ENCODE measurements around the gene ST6GAL1.
"Not testable (repeated sequence)": the region's sequence is repeated elsewhere in the genome, so short reads cannot be mapped to it uniquely, and the experiment has no call there.

ST6GAL1 gene

DNA sequence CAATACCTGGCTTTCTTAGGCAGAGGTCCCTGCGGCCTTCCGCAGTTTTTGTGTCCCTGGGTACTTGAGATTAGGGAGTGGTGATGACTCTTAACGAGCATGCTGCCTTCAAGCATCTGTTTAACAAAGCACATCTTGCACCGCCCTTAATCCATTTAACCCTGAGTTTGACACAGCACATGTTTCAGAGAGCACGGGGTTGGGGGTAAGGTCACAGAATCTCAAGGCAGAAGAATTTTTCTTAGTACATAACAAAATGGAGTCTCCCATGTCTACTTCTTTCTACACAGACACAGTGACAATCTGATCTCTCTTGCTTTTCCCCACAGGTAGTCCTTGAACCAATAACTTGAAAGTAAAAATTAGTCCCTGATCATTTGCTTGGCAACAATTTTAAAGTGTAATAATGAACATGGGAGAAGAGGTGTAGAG, 42.8 kb upstream of the ST6GAL1 start:
- H3K4me3 ChIP-seq (ENCODE audit: control insufficient read depth in 1 of 7, extremely low read depth in 1 of 7, insufficient read depth in 4 of 7, low read depth in 2 of 7, low read length in 6 of 7); H3K9me3 ChIP-seq (ENCODE audit: control extremely low read depth in 1 of 5, control insufficient read depth in 4 of 5, insufficient read depth in 2 of 5, low read depth in 1 of 5, low read length in 4 of 5); POLR2A ChIA-PET; H3K27me3 ChIP-seq (replicated peaks in 2 of 5; ENCODE audit: control insufficient read depth in 4 of 5, insufficient read depth in 5 of 5, low read length in 4 of 5); DNase-seq; H3K27ac ChIP-seq (ENCODE audit: insufficient read depth in 1 of 2, low read depth in 1 of 2, low read length in 2 of 2, poor library complexity in 1 of 2, severe bottlenecking in 2 of 2); H3K36me3 ChIP-seq (ENCODE audit: control insufficient read depth in 4 of 4, insufficient read depth in 4 of 4, low read length in 3 of 4): not testable (repeated sequence)
- CTCF ChIA-PET: interaction anchor here (2.1 kb wide), 1 partner anchor 38 kb away, joined by 5 read pairs; no protein-coding TSS in a partner anchor
- H3K4me1 ChIP-seq (ENCODE audit: control extremely low read depth in 1 of 4, control insufficient read depth in 4 of 4, insufficient read depth in 4 of 4, low read length in 3 of 4): peaks cover 12 to 34% (median 18%) of the 10 kb centered on the region in 4 experiments
- no CpG with 5 or more reads among the region's 5 CpGs for WGBS (ENCODE audit: insufficient coverage)

DNA sequence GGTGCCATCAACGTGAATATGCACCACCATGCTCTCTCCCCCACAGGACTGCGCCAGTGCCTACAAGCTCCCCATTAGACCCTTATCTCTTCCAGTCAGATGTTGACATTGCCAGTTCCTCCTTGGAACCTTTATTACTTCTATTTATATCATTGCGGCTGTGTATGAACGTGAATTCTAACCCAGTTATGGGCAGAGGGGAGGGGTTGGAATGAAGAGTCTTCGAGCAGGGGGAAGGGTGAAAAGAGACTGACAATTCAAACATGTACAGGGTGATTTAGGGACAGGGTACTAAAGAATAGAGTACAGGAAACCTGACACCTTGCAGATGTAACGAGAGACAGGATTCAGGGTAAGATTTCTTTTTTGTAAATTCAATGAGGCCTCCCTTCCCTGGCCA, 41.8 kb upstream of the ST6GAL1 start:
- peak; percentile 68 to 96 (median 91) for DNase-seq
- H3K9me3 ChIP-seq (ENCODE audit: control extremely low read depth in 1 of 5, control insufficient read depth in 4 of 5, insufficient read depth in 2 of 5, low read depth in 1 of 5, low read length in 4 of 5): no peaks in the 10 kb centered on the region
- peaks cover 12 to 29% (median 16%) of the 10 kb centered on the region in 4 experiments for H3K4me1 ChIP-seq (ENCODE audit: control extremely low read depth in 1 of 4, control insufficient read depth in 4 of 4, insufficient read depth in 4 of 4, low read length in 3 of 4)
- H3K4me3 ChIP-seq (ENCODE audit: control insufficient read depth in 1 of 7, extremely low read depth in 1 of 7, insufficient read depth in 4 of 7, low read depth in 2 of 7, low read length in 6 of 7): peak overlapping the region in 4 of 7 experiments; percentile 16 to 61 (median 40)
- H3K36me3 ChIP-seq (ENCODE audit: control insufficient read depth in 4 of 4, insufficient read depth in 4 of 4, low read length in 3 of 4): no peaks in the 10 kb centered on the region
- POLR2A ChIA-PET: no interaction called here
- peak overlapping the region in 1 of 2 experiments; percentile 69 for H3K27ac ChIP-seq (ENCODE audit: insufficient read depth in 1 of 2, low read depth in 1 of 2, low read length in 2 of 2, poor library complexity in 1 of 2, severe bottlenecking in 2 of 2)
- CTCF ChIA-PET: interaction anchor here (0.6 to 2.1 kb wide), 3 partner anchors 12 to 39 kb away, joined by 3 to 5 read pairs (median 3); no protein-coding TSS in a partner anchor
- WGBS (ENCODE audit: insufficient coverage): 0% methylated on average over 3 of the region's 6 CpGs
- H3K27me3 ChIP-seq (replicated peaks in 2 of 5; ENCODE audit: control insufficient read depth in 4 of 5, insufficient read depth in 5 of 5, low read length in 4 of 5): no peaks in the 10 kb centered on the region

DNA sequence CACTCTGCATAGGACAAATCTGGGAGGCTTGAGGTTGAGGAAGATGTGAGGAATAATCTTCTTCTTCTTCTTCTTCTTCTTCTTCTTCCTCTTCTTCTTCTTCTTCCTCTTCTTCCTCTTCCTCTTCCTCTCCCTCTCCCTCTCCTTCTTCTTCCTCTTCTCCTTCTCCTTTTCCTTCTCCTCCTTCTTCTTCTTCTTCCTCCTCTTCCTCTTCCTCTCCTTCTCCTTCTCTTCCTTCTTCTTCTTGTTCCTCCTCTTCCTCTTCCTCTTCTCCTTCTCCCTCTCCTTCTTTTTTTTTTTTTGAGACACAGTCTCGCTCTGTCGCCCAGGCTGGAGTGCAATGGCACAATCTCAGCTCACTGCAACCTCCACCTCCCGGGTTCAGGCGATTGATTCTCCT, 40.6 kb upstream of the ST6GAL1 start:
- H3K27ac ChIP-seq (ENCODE audit: insufficient read depth in 1 of 2, low read depth in 1 of 2, low read length in 2 of 2, poor library complexity in 1 of 2, severe bottlenecking in 2 of 2); POLR2A ChIA-PET; CTCF ChIA-PET; H3K36me3 ChIP-seq (ENCODE audit: control insufficient read depth in 4 of 4, insufficient read depth in 4 of 4, low read length in 3 of 4); H3K27me3 ChIP-seq (replicated peaks in 2 of 5; ENCODE audit: control insufficient read depth in 4 of 5, insufficient read depth in 5 of 5, low read length in 4 of 5); H3K9me3 ChIP-seq (ENCODE audit: control extremely low read depth in 1 of 5, control insufficient read depth in 4 of 5, insufficient read depth in 2 of 5, low read depth in 1 of 5, low read length in 4 of 5); DNase-seq; H3K4me3 ChIP-seq (ENCODE audit: control insufficient read depth in 1 of 7, extremely low read depth in 1 of 7, insufficient read depth in 4 of 7, low read depth in 2 of 7, low read length in 6 of 7): not testable (repeated sequence)
- peaks cover 12 to 28% (median 16%) of the 10 kb centered on the region in 4 experiments for H3K4me1 ChIP-seq (ENCODE audit: control extremely low read depth in 1 of 4, control insufficient read depth in 4 of 4, insufficient read depth in 4 of 4, low read length in 3 of 4)
- WGBS (ENCODE audit: insufficient coverage): no CpG with 5 or more reads among the region's 4 CpGs

DNA sequence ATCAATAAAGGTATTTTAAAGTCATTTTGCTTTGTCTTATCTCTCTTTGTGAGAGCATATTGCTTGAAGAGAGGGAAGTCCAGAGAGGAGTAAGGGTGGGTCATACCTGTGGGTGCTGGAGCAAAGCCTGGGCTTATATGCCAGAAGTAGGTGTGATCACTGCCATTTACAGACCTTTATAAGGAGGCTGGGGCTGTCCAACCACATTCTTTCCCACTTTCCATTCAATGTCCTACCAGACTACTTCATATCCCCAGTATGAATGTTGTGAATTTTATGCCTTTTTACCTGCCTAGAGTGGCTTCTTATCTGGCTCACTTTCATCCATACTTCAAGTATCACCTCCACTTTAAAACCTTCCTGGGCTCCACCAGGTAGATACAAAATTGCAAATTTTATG, 39.4 kb upstream of the ST6GAL1 start:
- CTCF ChIA-PET: no interaction called here
- peaks cover 12 to 28% (median 16%) of the 10 kb centered on the region in 4 experiments for H3K4me1 ChIP-seq (ENCODE audit: control extremely low read depth in 1 of 4, control insufficient read depth in 4 of 4, insufficient read depth in 4 of 4, low read length in 3 of 4)
- H3K4me3 ChIP-seq (ENCODE audit: control insufficient read depth in 1 of 7, extremely low read depth in 1 of 7, insufficient read depth in 4 of 7, low read depth in 2 of 7, low read length in 6 of 7): no peak overlapping the region
- no peaks in the 10 kb centered on the region for H3K36me3 ChIP-seq (ENCODE audit: control insufficient read depth in 4 of 4, insufficient read depth in 4 of 4, low read length in 3 of 4)
- H3K27ac ChIP-seq (ENCODE audit: insufficient read depth in 1 of 2, low read depth in 1 of 2, low read length in 2 of 2, poor library complexity in 1 of 2, severe bottlenecking in 2 of 2): no peak overlapping the region
- POLR2A ChIA-PET: no interaction called here
- no peaks in the 10 kb centered on the region for H3K27me3 ChIP-seq (replicated peaks in 2 of 5; ENCODE audit: control insufficient read depth in 4 of 5, insufficient read depth in 5 of 5, low read length in 4 of 5)
- no peak for DNase-seq
- peaks cover 0 to 6% (median 0%) of the 10 kb centered on the region in 5 experiments for H3K9me3 ChIP-seq (ENCODE audit: control extremely low read depth in 1 of 5, control insufficient read depth in 4 of 5, insufficient read depth in 2 of 5, low read depth in 1 of 5, low read length in 4 of 5)

DNA sequence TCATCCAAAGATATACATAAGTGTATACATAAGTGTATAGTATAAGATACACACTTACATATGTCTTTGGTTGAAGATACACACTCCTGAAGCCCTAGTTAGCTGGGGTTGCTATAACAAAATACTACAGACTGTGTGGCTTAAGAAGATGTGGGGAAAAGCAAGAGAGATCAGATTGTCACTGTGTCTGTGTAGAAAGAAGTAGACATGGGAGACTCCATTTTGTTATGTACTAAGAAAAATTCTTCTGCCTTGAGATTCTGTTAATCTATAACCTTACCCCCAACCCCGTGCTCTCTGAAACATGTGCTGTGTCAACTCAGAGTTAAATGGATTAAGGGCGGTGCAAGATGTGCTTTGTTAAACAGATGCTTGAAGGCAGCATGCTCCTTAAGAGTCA, 37.3 kb upstream of the ST6GAL1 start:
- H3K9me3 ChIP-seq (ENCODE audit: control extremely low read depth in 1 of 5, control insufficient read depth in 4 of 5, insufficient read depth in 2 of 5, low read depth in 1 of 5, low read length in 4 of 5); POLR2A ChIA-PET; CTCF ChIA-PET; H3K36me3 ChIP-seq (ENCODE audit: control insufficient read depth in 4 of 4, insufficient read depth in 4 of 4, low read length in 3 of 4); DNase-seq; H3K27ac ChIP-seq (ENCODE audit: insufficient read depth in 1 of 2, low read depth in 1 of 2, low read length in 2 of 2, poor library complexity in 1 of 2, severe bottlenecking in 2 of 2); H3K4me3 ChIP-seq (ENCODE audit: control insufficient read depth in 1 of 7, extremely low read depth in 1 of 7, insufficient read depth in 4 of 7, low read depth in 2 of 7, low read length in 6 of 7); H3K27me3 ChIP-seq (replicated peaks in 2 of 5; ENCODE audit: control insufficient read depth in 4 of 5, insufficient read depth in 5 of 5, low read length in 4 of 5): not testable (repeated sequence)
- peaks cover 6 to 15% (median 12%) of the 10 kb centered on the region in 4 experiments for H3K4me1 ChIP-seq (ENCODE audit: control extremely low read depth in 1 of 4, control insufficient read depth in 4 of 4, insufficient read depth in 4 of 4, low read length in 3 of 4)
- WGBS (ENCODE audit: insufficient coverage): no CpG with 5 or more reads among the region's 2 CpGs

DNA sequence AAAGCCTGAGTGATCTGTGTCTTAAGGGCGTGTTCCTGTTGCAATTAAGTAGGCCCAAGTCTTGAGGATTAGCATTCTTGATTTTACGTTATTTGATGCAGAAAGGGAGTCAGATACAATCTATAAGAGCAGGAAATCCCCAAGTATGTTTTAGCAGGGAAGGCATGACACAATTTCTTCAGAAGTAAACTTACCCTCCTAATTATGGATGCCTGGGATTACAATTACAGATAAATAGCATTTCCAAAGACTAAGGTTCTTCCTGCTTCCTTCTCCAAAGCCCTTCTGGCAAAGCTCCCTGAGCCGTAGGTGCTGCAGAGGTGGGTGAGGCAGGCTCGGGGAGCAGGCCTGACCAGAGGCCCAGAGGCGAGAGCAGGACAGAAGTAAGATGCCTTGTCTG, 34.9 kb upstream of the ST6GAL1 start:
- H3K4me1 ChIP-seq (ENCODE audit: control extremely low read depth in 1 of 4, control insufficient read depth in 4 of 4, insufficient read depth in 4 of 4, low read length in 3 of 4): no peaks in the 10 kb centered on the region
- H3K27ac ChIP-seq (ENCODE audit: insufficient read depth in 1 of 2, low read depth in 1 of 2, low read length in 2 of 2, poor library complexity in 1 of 2, severe bottlenecking in 2 of 2): no peak overlapping the region
- no peak for DNase-seq
- H3K27me3 ChIP-seq (replicated peaks in 2 of 5; ENCODE audit: control insufficient read depth in 4 of 5, insufficient read depth in 5 of 5, low read length in 4 of 5): no peaks in the 10 kb centered on the region
- 96% methylated on average over 4 of the region's 5 CpGs for WGBS (ENCODE audit: insufficient coverage)
- ChIA-PET CTCF (interaction anchor here (1.4 kb wide), 1 partner anchor 32 kb away, joined by 3 read pairs; no protein-coding TSS in a partner anchor), POLR2A (no interaction called here)
- H3K9me3 ChIP-seq (ENCODE audit: control extremely low read depth in 1 of 5, control insufficient read depth in 4 of 5, insufficient read depth in 2 of 5, low read depth in 1 of 5, low read length in 4 of 5): peaks cover 0 to 6% (median 0%) of the 10 kb centered on the region in 5 experiments
- no peaks in the 10 kb centered on the region for H3K36me3 ChIP-seq (ENCODE audit: control insufficient read depth in 4 of 4, insufficient read depth in 4 of 4, low read length in 3 of 4)
- H3K4me3 ChIP-seq (ENCODE audit: control insufficient read depth in 1 of 7, extremely low read depth in 1 of 7, insufficient read depth in 4 of 7, low read depth in 2 of 7, low read length in 6 of 7): no peak overlapping the region

DNA sequence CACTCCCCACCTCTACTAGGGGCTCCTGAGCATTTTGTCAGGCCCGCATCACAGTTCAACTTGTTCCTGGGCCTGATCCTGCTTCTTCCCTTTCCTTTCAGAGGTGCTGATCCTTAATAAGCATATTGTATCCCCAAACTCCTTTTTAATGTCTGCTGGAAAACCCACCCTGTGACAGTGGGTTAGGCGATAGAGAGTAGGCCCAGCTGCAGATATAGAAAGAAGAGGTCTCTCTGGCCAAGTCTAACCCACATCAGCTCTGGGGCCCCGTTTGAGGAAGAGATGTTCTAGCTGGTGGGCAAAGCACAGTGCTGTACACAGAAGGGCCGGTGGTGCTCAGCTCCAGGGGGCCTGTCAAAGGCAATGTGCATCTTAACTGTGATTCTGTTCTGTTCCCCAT, 34.3 kb upstream of the ST6GAL1 start:
- ChIA-PET POLR2A (no interaction called here), CTCF (interaction anchor here (0.6 to 1.4 kb wide), 2 partner anchors 32 to 1047 kb away, joined by 3 read pairs; no protein-coding TSS in a partner anchor)
- Histone ChIP-seq H3K4me3 (ENCODE audit: control insufficient read depth in 1 of 7, extremely low read depth in 1 of 7, insufficient read depth in 4 of 7, low read depth in 2 of 7, low read length in 6 of 7) (no peak overlapping the region), H3K36me3 (ENCODE audit: control insufficient read depth in 4 of 4, insufficient read depth in 4 of 4, low read length in 3 of 4) (no peaks in the 10 kb centered on the region), H3K27me3 (replicated peaks in 2 of 5; ENCODE audit: control insufficient read depth in 4 of 5, insufficient read depth in 5 of 5, low read length in 4 of 5) (no peaks in the 10 kb centered on the region), H3K27ac (ENCODE audit: insufficient read depth in 1 of 2, low read depth in 1 of 2, low read length in 2 of 2, poor library complexity in 1 of 2, severe bottlenecking in 2 of 2) (no peak overlapping the region), H3K4me1 (ENCODE audit: control extremely low read depth in 1 of 4, control insufficient read depth in 4 of 4, insufficient read depth in 4 of 4, low read length in 3 of 4) (no peaks in the 10 kb centered on the region), H3K9me3 (ENCODE audit: control extremely low read depth in 1 of 5, control insufficient read depth in 4 of 5, insufficient read depth in 2 of 5, low read depth in 1 of 5, low read length in 4 of 5) (peaks cover 0 to 6% (median 0%) of the 10 kb centered on the region in 5 experiments)
- no peak for DNase-seq
- WGBS (ENCODE audit: insufficient coverage): 82% methylated on average over 4 of the region's 4 CpGs

Measured in common myeloid progenitor, CD34-positive (primary cell).